HepG2 (cell line): ENCODE measurements around the gene SLC7A8. TPM values are rescaled to one million over a fixed set of nuclear protein-coding genes. Genes with fewer than 3 reads are reported as not detected.

Source experiments
- HIVEP1 ChIP-seq: sonication (generic); formaldehyde crosslinking; IDR thresholded peaks from 2 replicates; pipeline ENCODE4 v1.4.0; 2020; ENCODE audit warnings: mild to moderate bottlenecking, missing genetic modification reagents
- ISX ChIP-seq: sonication (generic); formaldehyde crosslinking; conservative IDR thresholded peaks from 2 replicates; pipeline ENCODE4 v1.5.0; 2020; ENCODE audit warnings: missing genetic modification reagents
- ZNF10 ChIP-seq: sonication (generic); formaldehyde crosslinking; IDR thresholded peaks from 2 replicates; pipeline ENCODE4 v1.4.0; 2020; ENCODE audit warnings: mild to moderate bottlenecking, low read depth, missing genetic modification reagents, borderline replicate concordance
- ZNF251 ChIP-seq: sonication (generic); formaldehyde crosslinking; IDR thresholded peaks from 2 replicates; pipeline ENCODE4 v1.9.0; 2021; ENCODE audit warnings: mild to moderate bottlenecking, missing genetic modification reagents
- ZNF260 ChIP-seq: sonication (generic); formaldehyde crosslinking; IDR thresholded peaks from 2 replicates; pipeline ENCODE4 v1.4.0; 2020; ENCODE audit warnings: missing genetic modification reagents, low read depth, mild to moderate bottlenecking, borderline replicate concordance
- ZNF414 ChIP-seq: sonication (generic); formaldehyde crosslinking; IDR thresholded peaks from 2 replicates; pipeline ENCODE4 v1.5.0; 2020; ENCODE audit warnings: missing genetic modification reagents
- ZNF572 ChIP-seq: sonication (generic); formaldehyde crosslinking; IDR thresholded peaks from 2 replicates; pipeline ENCODE4 v1.5.1; 2020; ENCODE audit warnings: mild to moderate bottlenecking, missing genetic modification reagents
- ZNF598 ChIP-seq: sonication (generic); formaldehyde crosslinking; IDR thresholded peaks from 2 replicates; pipeline ENCODE4 v1.5.1; 2020; ENCODE audit warnings: mild to moderate bottlenecking, missing genetic modification reagents, borderline replicate concordance
- ZNF773 ChIP-seq: sonication (generic); formaldehyde crosslinking; IDR thresholded peaks from 2 replicates; pipeline ENCODE4 v1.4.0; 2020; ENCODE audit warnings: missing genetic modification reagents, borderline replicate concordance
- ZNF850 ChIP-seq: sonication (generic); formaldehyde crosslinking; conservative IDR thresholded peaks from 2 replicates; pipeline ENCODE4 v1.9.0; 2021; ENCODE audit warnings: mild to moderate bottlenecking, missing genetic modification reagents
- polyA plus RNA-seq, 8 experiments: library from polyadenylated mRNA; depleted of rRNA in 3 of 8; stranded (reverse) in 7 of 8; unstranded in 1 of 8; fragments of >200 nt; fragmentation: Illumina TruSeq in 4 of 8; extraction: Trizol in 4 of 8; gene quantifications; 2 replicates each; pipeline versions ENCODE4 v1.2.1 to v1.2.3, GENCODE V29; 2011 to 2016; ENCODE audit warnings: low read depth in 4 of 8, missing spikeins in 1 of 8, mixed read lengths in 1 of 8; ENCODE audit not compliant: insufficient read depth in 1 of 8
- total RNA-seq, 5 experiments: library from RNA; depleted of rRNA; stranded (reverse); fragments of >200 nt; fragmentation: Illumina TruSeq; extraction: Trizol; gene quantifications; 2 replicates each; pipeline ENCODE4 v1.2.3, GENCODE V29; 2016; ENCODE audit warnings: low read depth in 1 of 5
- TF ChIP-seq, protein P1 (sequence below): IDR thresholded peaks from 2 replicates; pipeline ENCODE4 v1.6.1; 2016; ENCODE audit warnings: low read depth, missing genetic modification reagents, missing compliant biosample characterization

SLC7A8 gene
- total and polyA plus RNA-seq, 2 of the 13 experiments (the other 11 are each of a cell fraction or from before 2014, with no cell fraction given), result 0.25 TPM; not detected in 1

- TF ChIP-seq ZNF850 (CRISPR knock-in tag) (no peak; the same call in 1 of the 2 replicates), HIVEP1 (CRISPR knock-in tag) (peak; percentile 0; the same call in 1 of the 2 replicates), ZNF260 (no peak), ZNF773 (CRISPR knock-in tag) (peak; percentile 93; the same call in 1 of the 2 replicates), ZNF598 (no peak), ISX (CRISPR knock-in tag) (0 out of 2 replicates have a peak, but pooled peaks have one; percentile 76), ZNF251 (CRISPR knock-in tag) (no peak), ZNF10 (CRISPR knock-in tag) (no peak), ZNF572 (CRISPR knock-in tag) (peak; percentile 82; the same call in 1 of the 2 replicates), ZNF414 (CRISPR knock-in tag) (no peak)
- TF ChIP-seq, protein P1, sequence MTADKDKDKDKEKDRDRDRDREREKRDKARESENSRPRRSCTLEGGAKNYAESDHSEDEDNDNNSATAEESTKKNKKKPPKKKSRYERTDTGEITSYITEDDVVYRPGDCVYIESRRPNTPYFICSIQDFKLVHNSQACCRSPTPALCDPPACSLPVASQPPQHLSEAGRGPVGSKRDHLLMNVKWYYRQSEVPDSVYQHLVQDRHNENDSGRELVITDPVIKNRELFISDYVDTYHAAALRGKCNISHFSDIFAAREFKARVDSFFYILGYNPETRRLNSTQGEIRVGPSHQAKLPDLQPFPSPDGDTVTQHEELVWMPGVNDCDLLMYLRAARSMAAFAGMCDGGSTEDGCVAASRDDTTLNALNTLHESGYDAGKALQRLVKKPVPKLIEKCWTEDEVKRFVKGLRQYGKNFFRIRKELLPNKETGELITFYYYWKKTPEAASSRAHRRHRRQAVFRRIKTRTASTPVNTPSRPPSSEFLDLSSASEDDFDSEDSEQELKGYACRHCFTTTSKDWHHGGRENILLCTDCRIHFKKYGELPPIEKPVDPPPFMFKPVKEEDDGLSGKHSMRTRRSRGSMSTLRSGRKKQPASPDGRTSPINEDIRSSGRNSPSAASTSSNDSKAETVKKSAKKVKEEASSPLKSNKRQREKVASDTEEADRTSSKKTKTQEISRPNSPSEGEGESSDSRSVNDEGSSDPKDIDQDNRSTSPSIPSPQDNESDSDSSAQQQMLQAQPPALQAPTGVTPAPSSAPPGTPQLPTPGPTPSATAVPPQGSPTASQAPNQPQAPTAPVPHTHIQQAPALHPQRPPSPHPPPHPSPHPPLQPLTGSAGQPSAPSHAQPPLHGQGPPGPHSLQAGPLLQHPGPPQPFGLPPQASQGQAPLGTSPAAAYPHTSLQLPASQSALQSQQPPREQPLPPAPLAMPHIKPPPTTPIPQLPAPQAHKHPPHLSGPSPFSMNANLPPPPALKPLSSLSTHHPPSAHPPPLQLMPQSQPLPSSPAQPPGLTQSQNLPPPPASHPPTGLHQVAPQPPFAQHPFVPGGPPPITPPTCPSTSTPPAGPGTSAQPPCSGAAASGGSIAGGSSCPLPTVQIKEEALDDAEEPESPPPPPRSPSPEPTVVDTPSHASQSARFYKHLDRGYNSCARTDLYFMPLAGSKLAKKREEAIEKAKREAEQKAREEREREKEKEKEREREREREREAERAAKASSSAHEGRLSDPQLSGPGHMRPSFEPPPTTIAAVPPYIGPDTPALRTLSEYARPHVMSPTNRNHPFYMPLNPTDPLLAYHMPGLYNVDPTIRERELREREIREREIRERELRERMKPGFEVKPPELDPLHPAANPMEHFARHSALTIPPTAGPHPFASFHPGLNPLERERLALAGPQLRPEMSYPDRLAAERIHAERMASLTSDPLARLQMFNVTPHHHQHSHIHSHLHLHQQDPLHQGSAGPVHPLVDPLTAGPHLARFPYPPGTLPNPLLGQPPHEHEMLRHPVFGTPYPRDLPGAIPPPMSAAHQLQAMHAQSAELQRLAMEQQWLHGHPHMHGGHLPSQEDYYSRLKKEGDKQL, result no peak
- TF ChIP-seq, all 625 proteins: peak for 267
These were observed 88.0 kb downstream of the SLC7A8 start, which contains the start of gene C14orf119 (continued) for GRCh38 chr14:23095196-23096108.
